DND-41 (cell line): Measurements from ENCODE around the gene HEXIM1.

Source experiments
- ATAC-seq: fragments of 200-7000 bp; cut with Tn5 transposase; 3 replicates; pipeline ENCODE4 v1.9.1; 2021; ENCODE audit warnings: low read depth; ENCODE audit not compliant: insufficient read depth
- DNase-seq: peaks from one replicate; pipeline ENCODE4 v3.0.0-alpha.2; 2020
- H2AFZ ChIP-seq: 2 replicates; pipeline ENCODE4 v1.6.0; 2012; ENCODE audit warnings: low read depth, low read length
- H3K27ac ChIP-seq: 2 replicates; pipeline ENCODE4 v1.5.1; 2012; ENCODE audit warnings: low read length, inconsistent platforms
- H3K27me3 ChIP-seq: fragments of 200-600 bp; sonication (generic); 2 replicates; pipeline ENCODE4 v1.6.0; 2012; ENCODE audit warnings: low read length, mild to moderate bottlenecking, inconsistent platforms; ENCODE audit not compliant: insufficient read depth, poor library complexity
- H3K36me3 ChIP-seq: 2 replicates; pipeline ENCODE4 v1.5.1; 2012; ENCODE audit warnings: low read length, inconsistent platforms; ENCODE audit not compliant: insufficient read depth
- H3K4me1 ChIP-seq: 2 replicates; pipeline ENCODE4 v1.5.1; 2012; ENCODE audit warnings: mild to moderate bottlenecking, low read length; ENCODE audit not compliant: insufficient read depth
- H3K4me2 ChIP-seq: 2 replicates; pipeline ENCODE4 v1.6.0; 2012; ENCODE audit warnings: mild to moderate bottlenecking, moderate library complexity, low read length, inconsistent platforms; ENCODE audit not compliant: insufficient read depth
- H3K4me3 ChIP-seq, 2 experiments: fragments of 200-600 bp in 1 of 2; shearing (Covaris generic) in 1 of 2; 2 replicates each; pipeline ENCODE4 v1.5.1; 2012 to 2016; ENCODE audit warnings: inconsistent platforms in 2 of 2, low read length in 2 of 2, mild to moderate bottlenecking in 2 of 2, low read depth in 1 of 2, moderate library complexity in 1 of 2
- H3K79me2 ChIP-seq: 2 replicates; pipeline ENCODE4 v1.6.0; 2012; ENCODE audit warnings: low read length, inconsistent platforms; ENCODE audit not compliant: insufficient read depth
- H3K9ac ChIP-seq: 2 replicates; pipeline ENCODE4 v1.6.0; 2012; ENCODE audit warnings: low read depth, mild to moderate bottlenecking, inconsistent platforms, low read length, moderate library complexity
- H3K9me3 ChIP-seq: 2 replicates; pipeline ENCODE4 v1.5.1; 2012; ENCODE audit warnings: low read length, moderate library complexity, mild to moderate bottlenecking, inconsistent platforms; ENCODE audit not compliant: insufficient read depth, severe bottlenecking
- H4K20me1 ChIP-seq: 2 replicates; pipeline ENCODE4 v1.6.0; 2012; ENCODE audit warnings: low read length; ENCODE audit not compliant: insufficient read depth
- EZH2 ChIP-seq: IDR thresholded peaks from 3 replicates; pipeline ENCODE4 v1.6.1; 2012; ENCODE audit warnings: borderline replicate concordance, low read depth, mild to moderate bottlenecking, moderate library complexity, low read length, inconsistent platforms; ENCODE audit not compliant: severe bottlenecking
- TF ChIP-seq, protein P1 (sequence below): IDR thresholded peaks from 2 replicates; pipeline ENCODE4 v1.5.1; 2012; ENCODE audit warnings: borderline replicate concordance, low read length, moderate library complexity, mild to moderate bottlenecking; ENCODE audit not compliant: poor library complexity, severe bottlenecking; ENCODE audit errors: extremely low read depth

HEXIM1 gene

DNA sequence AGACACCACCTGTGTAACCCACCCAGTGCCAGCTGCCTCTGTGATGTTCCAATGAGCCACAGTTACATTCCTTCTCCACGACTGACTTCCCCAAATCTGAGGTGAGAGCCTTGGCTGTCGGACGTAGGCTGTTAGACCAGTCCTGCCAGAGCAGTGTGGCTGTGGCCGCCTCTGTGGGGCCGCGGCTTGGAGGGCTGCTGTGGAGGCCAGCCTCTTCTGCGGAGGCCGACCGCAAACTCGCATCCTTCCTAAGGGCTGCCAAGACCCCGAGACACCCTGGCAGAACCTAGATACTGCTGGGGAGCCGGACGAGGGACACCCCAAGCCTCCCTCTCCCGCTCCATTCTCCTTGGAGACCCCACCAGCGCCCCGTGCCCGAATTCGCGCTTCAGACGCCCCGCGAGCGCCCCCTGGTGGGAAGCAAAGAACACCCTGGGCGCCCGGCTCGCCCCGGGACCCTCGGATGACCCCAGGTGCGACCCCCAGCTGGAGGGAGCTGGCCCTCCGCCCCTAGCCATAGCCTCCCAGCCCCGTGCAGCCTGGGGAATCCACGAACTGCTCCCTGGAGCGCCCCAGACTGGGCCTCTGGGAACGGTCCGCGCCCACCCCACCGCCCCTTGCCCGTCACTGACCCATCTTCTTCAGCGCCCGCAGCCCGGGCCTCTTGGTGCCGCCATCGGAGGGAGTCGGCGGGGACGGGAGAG is 16.5 kb upstream of the HEXIM1 start:
- Histone ChIP-seq H3K4me2 (peak overlapping the region; percentile 100), H3K9me3 (no peaks in the 10 kb centered on the region), H3K79me2 (peaks cover 7% of the 10 kb centered on the region; the same call in 1 of the 2 replicates), H2AFZ (peak overlapping the region; percentile 54), H3K36me3 (peaks cover 1% of the 10 kb centered on the region; the same call in 1 of the 2 replicates), H3K27ac (no peak overlapping the region), H3K4me3 (peak overlapping the region; percentile 17 to 91; a peak in 3 of 4 replicates), H3K4me1 (peaks cover 33% of the 10 kb centered on the region), H3K9ac (peak overlapping the region; percentile 73), H4K20me1 (no peaks in the 10 kb centered on the region), H3K27me3 (no peaks in the 10 kb centered on the region)
- DNase-seq (peak; percentile 51), ATAC-seq (no peak; the same call in 2 of the 3 replicates)
- TF ChIP-seq EZH2, result no peak
- TF ChIP-seq, protein P1, sequence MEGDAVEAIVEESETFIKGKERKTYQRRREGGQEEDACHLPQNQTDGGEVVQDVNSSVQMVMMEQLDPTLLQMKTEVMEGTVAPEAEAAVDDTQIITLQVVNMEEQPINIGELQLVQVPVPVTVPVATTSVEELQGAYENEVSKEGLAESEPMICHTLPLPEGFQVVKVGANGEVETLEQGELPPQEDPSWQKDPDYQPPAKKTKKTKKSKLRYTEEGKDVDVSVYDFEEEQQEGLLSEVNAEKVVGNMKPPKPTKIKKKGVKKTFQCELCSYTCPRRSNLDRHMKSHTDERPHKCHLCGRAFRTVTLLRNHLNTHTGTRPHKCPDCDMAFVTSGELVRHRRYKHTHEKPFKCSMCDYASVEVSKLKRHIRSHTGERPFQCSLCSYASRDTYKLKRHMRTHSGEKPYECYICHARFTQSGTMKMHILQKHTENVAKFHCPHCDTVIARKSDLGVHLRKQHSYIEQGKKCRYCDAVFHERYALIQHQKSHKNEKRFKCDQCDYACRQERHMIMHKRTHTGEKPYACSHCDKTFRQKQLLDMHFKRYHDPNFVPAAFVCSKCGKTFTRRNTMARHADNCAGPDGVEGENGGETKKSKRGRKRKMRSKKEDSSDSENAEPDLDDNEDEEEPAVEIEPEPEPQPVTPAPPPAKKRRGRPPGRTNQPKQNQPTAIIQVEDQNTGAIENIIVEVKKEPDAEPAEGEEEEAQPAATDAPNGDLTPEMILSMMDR, result peak; percentile 69

DNA sequence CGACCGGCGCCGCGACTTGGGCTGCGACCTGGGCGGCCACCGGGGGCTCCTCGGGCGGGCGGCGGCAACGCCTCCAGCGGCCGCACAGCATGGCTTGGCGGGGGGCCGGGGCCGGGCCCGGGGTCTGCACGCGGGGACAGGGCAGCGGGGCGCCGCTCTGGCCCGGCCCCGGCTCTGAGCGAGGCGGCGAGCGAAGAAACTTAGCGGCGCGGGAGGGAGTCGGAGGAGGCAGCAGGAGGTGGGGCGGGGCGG is 16.0 kb upstream of the HEXIM1 start, which contains the start of gene PLCD3:
Gene PLCD3 (minus strand): TSS at position 196 of the 252 bp plus-strand sequence. CDS start 105 bp downstream, at position 91.
- ATAC-seq (peak; percentile 49), DNase-seq (no peak)
- Histone ChIP-seq H3K36me3 (peaks cover 6% of the 10 kb centered on the region; the same call in 1 of the 2 replicates), H4K20me1 (no peaks in the 10 kb centered on the region), H3K27me3 (no peaks in the 10 kb centered on the region), H3K4me2 (peak within 1 kb of the TSS; percentile 100), H3K4me3 (peak within 1 kb of the TSS; percentile 56 to 91), H3K9me3 (no peaks in the 10 kb centered on the region), H3K4me1 (peaks cover 37% of the 10 kb centered on the region), H3K27ac (peak within 1 kb of the TSS; percentile 68), H2AFZ (peak within 1 kb of the TSS; percentile 94), H3K9ac (peak within 1 kb of the TSS; percentile 73), H3K79me2 (peaks cover 7% of the 10 kb centered on the region; the same call in 1 of the 2 replicates)
- TF ChIP-seq EZH2, result no peak
- TF ChIP-seq, protein P1, result no peak

DNA sequence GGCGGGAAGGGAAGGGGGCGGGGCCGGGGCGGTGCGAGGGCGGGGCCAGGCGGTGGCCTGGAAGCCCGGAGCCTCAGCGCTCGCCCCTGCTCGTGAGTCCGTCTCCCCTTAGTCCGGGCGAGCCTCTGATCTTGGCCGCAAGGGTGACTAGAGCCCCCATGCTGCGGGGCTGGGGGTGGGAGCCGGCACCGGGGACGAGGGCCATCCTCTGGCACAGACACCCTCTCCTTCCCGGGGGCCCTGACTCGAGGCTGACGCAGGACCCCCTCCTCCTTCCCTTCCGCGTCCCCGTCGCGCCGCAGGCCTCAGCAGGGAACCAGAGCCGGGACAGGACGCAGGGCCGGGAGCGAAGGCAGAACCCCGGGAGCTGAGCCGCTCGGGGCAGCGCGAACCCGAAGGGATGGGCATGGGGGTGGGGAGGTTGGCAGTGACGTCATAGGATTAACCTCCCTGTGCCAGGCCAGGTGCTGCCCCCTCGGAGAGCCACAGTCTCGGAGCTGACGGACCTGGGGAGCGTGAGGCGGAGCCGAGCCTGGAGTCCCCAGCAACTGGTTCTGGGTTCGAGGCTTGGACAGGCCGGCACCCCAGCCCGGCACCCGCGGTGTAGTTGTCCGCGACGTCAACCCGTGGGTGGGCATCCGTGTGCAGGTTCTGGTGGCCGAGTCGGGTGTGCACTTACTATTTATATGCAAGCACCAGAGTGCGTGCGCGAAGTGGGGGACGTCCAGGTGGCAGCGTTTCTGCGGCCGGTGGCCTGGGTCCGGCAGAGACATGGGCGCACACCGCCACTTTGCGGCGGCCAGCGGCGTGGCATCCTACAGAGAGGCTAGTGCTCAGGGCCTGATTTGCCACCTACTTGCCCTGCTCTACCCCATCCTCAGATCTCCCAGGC is 15.5 kb upstream of the HEXIM1 start:
- Histone ChIP-seq H3K36me3 (peaks cover 8% of the 10 kb centered on the region; the same call in 1 of the 2 replicates), H3K9ac (peak overlapping the region; percentile 73), H4K20me1 (no peaks in the 10 kb centered on the region), H3K4me3 (peak overlapping the region; percentile 56 to 91), H3K4me2 (peak overlapping the region; percentile 100), H3K79me2 (peaks cover 7% of the 10 kb centered on the region; the same call in 1 of the 2 replicates), H3K9me3 (no peaks in the 10 kb centered on the region), H3K4me1 (peaks cover 37% of the 10 kb centered on the region), H3K27me3 (no peaks in the 10 kb centered on the region), H3K27ac (peak overlapping the region; percentile 68), H2AFZ (peak overlapping the region; percentile 94)
- ATAC-seq, result peak; percentile 45
- DNase-seq, result peak; percentile 74
- TF ChIP-seq EZH2, result no peak
- TF ChIP-seq, protein P1, result peak; percentile 1
